ENCODE results near the gene KIRREL3. TPM values are rescaled to one million over a fixed set of nuclear protein-coding genes. Genes with fewer than 3 reads are reported as not detected.

Gene KIRREL3
- total RNA-seq, 1 donor from 2014 or later: not detected

DNA sequence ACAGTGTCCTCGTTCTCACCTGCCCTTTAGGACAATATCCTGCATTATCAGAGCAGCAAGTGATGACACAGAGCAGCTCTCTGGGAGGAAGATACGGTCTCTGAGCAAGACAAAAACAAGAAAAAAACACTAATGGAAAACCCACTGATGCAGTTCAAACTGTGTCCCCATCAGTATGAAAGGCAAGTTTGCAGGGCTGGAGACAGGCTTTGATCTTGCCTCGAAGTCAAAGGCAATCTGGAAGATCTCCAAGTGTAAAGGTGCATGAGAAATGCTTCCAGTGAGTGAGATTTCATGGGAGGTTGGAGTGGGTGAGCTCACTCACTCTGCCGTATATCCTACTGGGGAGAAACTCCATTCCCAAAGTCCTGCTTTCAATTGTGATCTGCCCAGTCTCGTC is 157.5 kb downstream of the KIRREL3 start:
- Mint-ChIP-seq H3K27ac (no peak overlapping the region), H3K4me3 (no peak overlapping the region), H3K4me1 (no peaks in the 10 kb centered on the region), H3K36me3 (ENCODE audit: low read depth) (no peaks in the 10 kb centered on the region), H3K27me3 (peaks cover 1% of the 10 kb centered on the region), H3K9me3 (no peaks in the 10 kb centered on the region)
- intact Hi-C loops (cut with micrococcal nuclease): no loop called here
- DNase-seq: no peak

DNA sequence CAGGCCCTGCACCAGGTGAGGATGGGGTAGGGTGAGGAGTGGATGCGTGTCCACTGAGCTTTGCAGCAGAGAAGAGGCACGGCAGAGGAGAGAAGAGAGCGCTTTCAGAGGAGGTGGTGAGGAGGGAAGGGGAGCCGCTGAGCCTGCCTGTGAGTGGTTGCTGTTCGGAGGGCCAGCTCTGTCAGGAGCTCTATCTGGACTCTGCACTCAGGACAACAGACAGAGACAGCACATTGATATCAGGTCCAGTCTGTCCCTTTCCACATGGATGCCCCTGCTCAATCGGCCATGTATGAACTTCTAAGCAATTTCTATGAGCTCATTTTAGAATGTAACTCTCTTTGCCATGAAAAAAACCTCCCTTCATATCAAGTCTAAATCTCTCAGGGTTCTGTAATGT is 158.6 kb downstream of the KIRREL3 start:
- Mint-ChIP-seq H3K36me3 (ENCODE audit: low read depth) (no peaks in the 10 kb centered on the region), H3K4me1 (no peaks in the 10 kb centered on the region), H3K4me3 (no peak overlapping the region), H3K9me3 (no peaks in the 10 kb centered on the region), H3K27me3 (peaks cover 1% of the 10 kb centered on the region), H3K27ac (no peak overlapping the region)
- intact Hi-C loops (cut with micrococcal nuclease): no loop called here
- DNase-seq: no peak

DNA sequence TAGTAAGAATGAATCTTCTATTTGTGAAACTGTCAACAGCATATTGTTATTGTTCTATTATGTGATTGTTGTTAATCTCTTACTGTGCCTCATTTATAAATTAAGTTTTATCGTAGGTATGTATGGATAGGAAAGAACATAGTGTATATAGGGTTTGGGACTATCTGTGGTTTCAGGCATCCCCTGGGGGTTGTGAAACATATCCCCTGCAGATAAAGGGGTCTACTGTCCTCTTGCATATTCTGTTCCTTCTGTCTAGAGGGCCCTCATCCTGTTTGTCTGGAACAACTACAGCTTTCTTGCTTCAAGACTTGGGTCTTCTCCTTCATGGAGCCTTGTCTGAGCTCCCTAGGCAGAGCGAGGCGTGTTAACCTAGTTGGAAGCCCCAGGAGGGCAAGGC is 159.6 kb downstream of the KIRREL3 start:
- DNase-seq: no peak
- Mint-ChIP-seq H3K36me3 (ENCODE audit: low read depth) (no peaks in the 10 kb centered on the region), H3K27ac (no peak overlapping the region), H3K4me1 (no peaks in the 10 kb centered on the region), H3K4me3 (no peak overlapping the region), H3K9me3 (no peaks in the 10 kb centered on the region), H3K27me3 (no peaks in the 10 kb centered on the region)
- intact Hi-C loops (cut with micrococcal nuclease): no loop called here

DNA sequence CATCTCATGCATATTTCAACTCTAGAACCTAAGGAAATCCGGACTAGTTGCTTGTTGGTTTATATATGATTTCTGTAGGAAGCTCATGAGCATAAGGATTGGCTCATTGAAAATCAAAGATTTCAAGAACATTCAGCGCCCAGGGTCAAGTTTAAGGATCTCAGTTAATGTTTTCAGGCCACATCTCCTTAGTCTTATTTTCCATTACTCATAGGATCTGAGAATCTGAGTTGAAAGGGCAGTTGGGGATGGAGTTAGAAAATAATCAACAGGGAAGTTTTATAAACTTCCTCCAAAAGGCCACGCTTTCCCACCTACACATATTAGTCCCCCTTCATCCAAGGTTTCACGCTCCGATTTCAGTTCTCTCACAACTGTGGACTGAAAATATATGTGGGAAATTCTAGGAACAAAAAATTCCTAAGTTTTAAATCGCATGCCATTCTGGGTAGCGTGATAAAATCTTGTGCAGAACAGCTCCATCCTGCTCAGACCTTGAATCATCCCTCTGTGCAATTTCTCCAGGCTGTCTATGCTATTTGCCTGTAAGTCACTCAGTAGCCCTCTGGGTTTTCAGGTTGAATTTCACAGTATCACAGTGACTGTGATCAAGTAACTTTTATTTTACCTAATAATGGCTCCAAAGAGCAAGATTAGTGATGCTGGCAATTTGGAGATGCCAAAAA is 160.2 kb downstream of the KIRREL3 start:
- H3K27ac Mint-ChIP-seq: no peak overlapping the region
- no peaks in the 10 kb centered on the region for H3K9me3 Mint-ChIP-seq
- no peaks in the 10 kb centered on the region for H3K36me3 Mint-ChIP-seq (ENCODE audit: low read depth)
- H3K4me3 Mint-ChIP-seq: no peak overlapping the region
- no peaks in the 10 kb centered on the region for H3K27me3 Mint-ChIP-seq
- H3K4me1 Mint-ChIP-seq: no peaks in the 10 kb centered on the region
- no peak for DNase-seq
- intact Hi-C loops (cut with micrococcal nuclease): no loop called here

DNA sequence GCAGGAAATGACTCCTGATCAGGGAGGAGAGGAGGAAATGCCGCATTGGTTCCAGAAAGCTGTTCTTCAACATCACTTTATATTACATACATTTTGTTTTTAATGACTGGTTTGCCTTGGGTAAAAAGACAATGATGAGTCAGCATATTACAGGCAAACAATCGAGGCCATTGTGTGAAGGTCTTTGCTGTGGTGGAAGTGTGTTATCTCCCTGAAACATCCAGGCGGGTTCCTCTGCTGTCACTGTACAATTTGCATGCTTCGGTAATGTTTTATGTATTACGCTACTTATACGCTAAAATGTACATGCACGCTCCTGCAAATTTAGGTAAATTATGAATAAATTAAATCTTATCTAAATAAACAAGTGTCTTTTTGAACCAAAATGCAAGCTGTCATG is 161.1 kb downstream of the KIRREL3 start:
- no peaks in the 10 kb centered on the region for H3K36me3 Mint-ChIP-seq (ENCODE audit: low read depth)
- H3K4me3 Mint-ChIP-seq: no peak overlapping the region
- DNase-seq: no peak
- intact Hi-C loops (cut with micrococcal nuclease): no loop called here
- no peaks in the 10 kb centered on the region for H3K4me1 Mint-ChIP-seq
- no peak overlapping the region for H3K27ac Mint-ChIP-seq
- H3K9me3 Mint-ChIP-seq: no peaks in the 10 kb centered on the region
- no peaks in the 10 kb centered on the region for H3K27me3 Mint-ChIP-seq

DNA sequence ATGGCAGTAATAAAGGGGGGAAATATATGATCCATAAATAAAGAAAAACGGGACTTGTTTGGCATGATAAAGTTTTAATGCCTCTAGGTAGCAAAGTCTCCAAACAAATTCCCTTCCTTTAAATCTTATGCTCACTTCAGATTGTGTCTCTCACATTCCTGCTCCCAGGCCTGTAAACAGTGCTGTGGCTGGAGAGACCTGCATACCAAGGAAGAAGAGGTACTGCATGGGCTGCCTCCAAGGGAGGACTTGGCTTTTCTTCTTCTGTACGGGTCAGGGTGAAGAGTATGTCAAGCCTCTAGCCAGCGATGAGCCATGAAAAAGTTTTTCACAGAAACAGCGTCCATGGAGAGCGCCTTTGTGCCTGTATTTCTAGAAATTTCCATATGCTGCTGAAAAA is 161.8 kb downstream of the KIRREL3 start:
- no peaks in the 10 kb centered on the region for H3K36me3 Mint-ChIP-seq (ENCODE audit: low read depth)
- H3K4me1 Mint-ChIP-seq: no peaks in the 10 kb centered on the region
- H3K27me3 Mint-ChIP-seq: no peaks in the 10 kb centered on the region
- no peak overlapping the region for H3K4me3 Mint-ChIP-seq
- no peak for DNase-seq
- no peaks in the 10 kb centered on the region for H3K9me3 Mint-ChIP-seq
- no peak overlapping the region for H3K27ac Mint-ChIP-seq
- intact Hi-C loops (cut with micrococcal nuclease): no loop called here

DNA sequence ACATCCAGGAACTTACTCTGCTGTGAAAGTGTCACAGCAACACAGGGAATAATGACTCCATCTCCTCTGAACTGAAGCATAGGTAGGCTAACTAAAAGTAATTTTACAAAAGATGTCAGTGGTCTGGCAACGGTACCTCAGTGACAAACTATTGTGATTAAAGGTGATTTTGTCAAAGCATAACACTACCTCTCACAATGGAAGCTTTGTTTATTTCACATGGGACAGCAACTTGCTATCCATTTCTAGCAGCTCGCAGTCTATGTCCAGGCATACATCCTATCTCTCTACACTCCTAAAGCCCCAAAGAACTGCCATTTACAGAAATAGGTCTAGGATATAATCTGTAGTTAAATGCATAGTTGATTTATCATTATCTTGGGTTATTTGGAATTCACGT is 163.0 kb downstream of the KIRREL3 start:
- Mint-ChIP-seq H3K4me1 (no peaks in the 10 kb centered on the region), H3K27me3 (no peaks in the 10 kb centered on the region), H3K9me3 (no peaks in the 10 kb centered on the region), H3K27ac (no peak overlapping the region), H3K4me3 (no peak overlapping the region), H3K36me3 (ENCODE audit: low read depth) (no peaks in the 10 kb centered on the region)
- no peak for DNase-seq
- intact Hi-C loops (cut with micrococcal nuclease): no loop called here

DNA sequence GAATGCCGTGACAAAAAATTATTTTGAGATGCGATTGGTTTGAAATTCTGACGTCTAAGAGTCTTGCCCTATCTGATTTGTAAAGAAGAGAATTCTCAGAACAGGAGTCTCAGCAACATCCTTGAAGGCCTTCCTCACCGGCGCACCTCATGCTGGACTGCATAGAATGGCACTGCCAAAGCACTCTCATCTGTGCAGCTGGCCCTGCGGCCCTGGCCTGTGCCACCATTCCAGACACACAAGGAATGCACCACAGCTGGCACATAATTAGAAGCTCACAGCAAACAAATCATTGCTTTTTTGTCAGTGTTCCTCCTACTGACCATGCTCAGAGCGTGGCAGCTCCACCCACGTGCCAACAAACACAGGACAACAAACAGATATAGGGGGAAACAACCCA is 166.0 kb downstream of the KIRREL3 start:
- intact Hi-C loops (cut with micrococcal nuclease): no loop called here
- Mint-ChIP-seq H3K36me3 (ENCODE audit: low read depth) (no peaks in the 10 kb centered on the region), H3K4me3 (no peak overlapping the region), H3K4me1 (no peaks in the 10 kb centered on the region), H3K27ac (no peak overlapping the region), H3K27me3 (no peaks in the 10 kb centered on the region), H3K9me3 (no peaks in the 10 kb centered on the region)
- DNase-seq: no peak

DNA sequence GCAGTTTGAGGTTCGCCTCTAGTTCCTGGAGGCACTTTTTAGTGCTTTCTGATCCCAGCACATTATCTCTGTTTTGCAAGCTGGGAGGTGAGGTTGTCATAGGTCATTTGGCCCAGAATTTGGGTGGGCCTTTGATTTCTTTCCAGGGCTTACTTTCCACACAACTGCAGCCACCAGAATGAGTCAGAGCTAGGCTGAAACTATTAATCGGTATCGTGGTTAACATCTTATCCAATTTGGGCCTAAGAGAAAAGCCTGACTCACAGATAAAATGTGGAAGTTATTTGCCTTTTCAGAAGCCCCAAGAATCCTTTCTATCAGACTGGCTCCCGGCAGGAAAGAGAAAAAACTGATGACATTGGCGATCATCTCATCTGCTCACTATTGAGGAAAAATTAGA is 166.4 kb downstream of the KIRREL3 start:
- no peaks in the 10 kb centered on the region for H3K36me3 Mint-ChIP-seq (ENCODE audit: low read depth)
- H3K9me3 Mint-ChIP-seq: no peaks in the 10 kb centered on the region
- no peak for DNase-seq
- no peaks in the 10 kb centered on the region for H3K4me1 Mint-ChIP-seq
- no peak overlapping the region for H3K4me3 Mint-ChIP-seq
- intact Hi-C loops (cut with micrococcal nuclease): no loop called here
- H3K27ac Mint-ChIP-seq: no peak overlapping the region
- H3K27me3 Mint-ChIP-seq: no peaks in the 10 kb centered on the region

DNA sequence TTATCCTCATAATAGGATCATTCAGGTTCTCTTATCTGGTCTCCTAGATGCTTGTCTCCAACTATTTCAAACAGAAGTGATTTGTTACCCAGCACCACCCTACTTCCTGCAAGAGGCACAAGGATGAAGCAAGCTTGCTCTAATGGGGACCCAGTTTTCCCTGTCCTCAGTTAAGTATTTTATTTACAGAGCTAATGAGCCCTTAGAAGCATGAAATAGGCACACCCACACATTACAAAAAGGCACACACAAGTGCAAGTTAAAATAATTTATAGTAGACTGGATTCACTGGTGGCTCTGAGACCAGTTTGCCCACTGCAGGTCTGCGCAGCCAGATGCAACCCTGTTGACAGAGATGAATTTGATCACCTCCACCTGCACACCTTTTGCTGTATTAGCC is 167.5 kb downstream of the KIRREL3 start:
- no peaks in the 10 kb centered on the region for H3K9me3 Mint-ChIP-seq

DNA sequence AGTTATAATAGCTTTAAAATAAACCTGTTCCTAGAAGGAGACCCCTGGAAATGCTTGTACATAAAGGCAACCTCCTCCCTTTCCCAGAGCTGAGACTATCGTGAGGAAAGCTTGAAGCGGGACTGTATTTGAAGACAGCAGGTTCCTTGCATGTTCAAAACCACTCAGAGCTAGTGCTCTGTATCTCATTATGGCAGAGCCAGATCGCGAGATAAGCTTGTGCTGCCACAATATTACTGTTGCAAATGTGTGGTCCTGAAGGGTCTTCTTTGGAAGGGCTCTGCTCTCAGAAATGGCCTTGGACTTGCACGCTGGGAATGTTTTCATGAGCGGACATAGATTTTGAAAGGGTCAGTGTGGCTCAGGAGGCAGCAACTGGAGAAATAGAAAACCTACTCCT is 168.2 kb downstream of the KIRREL3 start:
- no peak for DNase-seq
- Mint-ChIP-seq H3K27me3 (no peaks in the 10 kb centered on the region), H3K9me3 (no peaks in the 10 kb centered on the region), H3K36me3 (ENCODE audit: low read depth) (no peaks in the 10 kb centered on the region), H3K4me3 (no peak overlapping the region), H3K4me1 (no peaks in the 10 kb centered on the region), H3K27ac (no peak overlapping the region)
- intact Hi-C loops (cut with micrococcal nuclease): no loop called here

More for the DNA sequence above, 167.5 kb downstream of the KIRREL3 start:
- H3K27ac Mint-ChIP-seq: no peak overlapping the region
- no peaks in the 10 kb centered on the region for H3K4me1 Mint-ChIP-seq
- no peak overlapping the region for H3K4me3 Mint-ChIP-seq
- no peak for DNase-seq
- intact Hi-C loops (cut with micrococcal nuclease): no loop called here
- H3K36me3 Mint-ChIP-seq (ENCODE audit: low read depth): no peaks in the 10 kb centered on the region
- no peaks in the 10 kb centered on the region for H3K27me3 Mint-ChIP-seq

DNA sequence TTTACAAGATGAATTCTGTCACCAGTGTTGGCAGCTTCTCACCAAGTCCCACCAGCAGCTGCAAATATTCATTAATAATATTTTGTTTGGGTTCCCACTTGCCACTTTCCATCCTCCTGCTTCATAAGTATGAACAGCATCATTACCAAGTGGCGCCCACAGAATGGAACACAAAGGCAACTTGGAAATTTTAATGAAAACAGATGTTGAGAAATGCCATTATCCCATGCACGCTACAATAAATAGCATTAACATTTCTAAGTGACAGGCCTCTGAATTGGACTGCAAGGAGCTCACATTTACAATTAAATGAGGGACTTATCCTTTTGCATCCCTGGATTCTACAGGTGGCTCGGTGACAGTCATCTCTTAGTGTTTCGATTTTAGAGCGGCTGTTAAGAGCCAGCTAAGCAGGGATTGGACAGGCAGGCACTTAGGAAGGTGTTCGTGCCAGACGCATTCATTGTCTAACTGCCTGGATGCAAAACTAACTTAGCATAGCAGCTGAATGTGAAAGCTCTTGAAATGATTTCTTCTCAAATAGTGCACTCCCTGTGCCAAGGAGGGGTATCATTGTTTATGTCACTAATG is 170.3 kb downstream of the KIRREL3 start:
- Mint-ChIP-seq H3K36me3 (ENCODE audit: low read depth) (no peaks in the 10 kb centered on the region), H3K27ac (no peak overlapping the region), H3K9me3 (no peaks in the 10 kb centered on the region), H3K27me3 (no peaks in the 10 kb centered on the region), H3K4me1 (no peaks in the 10 kb centered on the region), H3K4me3 (no peak overlapping the region)
- no peak for DNase-seq
- intact Hi-C loops (cut with micrococcal nuclease): no loop called here

DNA sequence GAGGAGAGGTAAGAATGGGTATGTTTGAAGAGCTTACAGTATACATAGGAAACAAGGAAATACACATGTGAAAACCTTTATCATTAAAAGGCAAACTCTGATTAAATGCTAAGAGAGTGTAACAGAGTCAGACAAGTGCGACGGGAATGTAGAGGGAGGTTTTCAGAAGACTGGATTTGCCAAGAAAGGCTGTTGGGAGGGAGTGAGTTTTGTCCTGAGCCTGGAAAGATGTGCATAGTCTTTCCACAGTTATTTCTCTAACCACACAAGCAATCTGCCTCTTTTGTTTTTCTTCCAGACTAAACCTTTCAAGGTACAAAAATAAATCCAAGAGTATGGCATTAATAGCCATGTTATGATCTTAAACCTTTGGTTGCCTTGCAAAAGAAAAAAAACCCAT is 170.9 kb downstream of the KIRREL3 start:
- no peaks in the 10 kb centered on the region for H3K36me3 Mint-ChIP-seq (ENCODE audit: low read depth)
- H3K9me3 Mint-ChIP-seq: no peaks in the 10 kb centered on the region
- no peaks in the 10 kb centered on the region for H3K27me3 Mint-ChIP-seq
- H3K4me3 Mint-ChIP-seq: no peak overlapping the region
- intact Hi-C loops (cut with micrococcal nuclease): no loop called here
- no peak for DNase-seq
- no peaks in the 10 kb centered on the region for H3K4me1 Mint-ChIP-seq
- no peak overlapping the region for H3K27ac Mint-ChIP-seq

DNA sequence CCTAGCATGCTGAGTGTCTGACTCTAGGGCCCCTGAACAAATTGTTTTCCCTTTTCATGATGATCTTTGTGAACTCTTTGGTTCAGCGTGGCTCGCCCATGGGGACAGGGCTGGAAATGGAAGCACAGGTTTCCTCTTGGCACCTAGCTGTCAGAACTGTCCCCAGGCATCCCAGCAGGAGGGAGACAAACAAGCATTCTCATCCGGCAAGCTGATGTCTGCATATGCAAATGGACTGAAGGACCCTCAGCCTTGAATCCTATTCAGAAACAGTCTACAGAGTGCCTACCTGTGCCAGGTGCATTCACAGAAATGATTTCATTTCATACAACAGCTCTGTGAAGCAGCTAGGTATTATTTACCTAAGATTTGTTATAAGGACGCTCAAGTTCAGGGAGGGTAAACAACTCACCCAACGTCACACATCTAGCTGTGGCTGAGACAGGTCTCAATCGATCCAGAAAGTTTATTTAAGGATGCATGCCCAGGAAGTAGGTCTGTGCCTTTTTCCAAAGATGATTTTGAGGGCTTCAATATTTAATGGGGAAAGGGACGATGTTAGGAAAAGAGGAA is 176.4 kb downstream of the KIRREL3 start:
- no peaks in the 10 kb centered on the region for H3K4me1 Mint-ChIP-seq
- intact Hi-C loops (cut with micrococcal nuclease): no loop called here
- no peak overlapping the region for H3K4me3 Mint-ChIP-seq
- H3K9me3 Mint-ChIP-seq: no peaks in the 10 kb centered on the region
- H3K27me3 Mint-ChIP-seq: peaks cover 3% of the 10 kb centered on the region
- H3K27ac Mint-ChIP-seq: no peak overlapping the region
- H3K36me3 Mint-ChIP-seq (ENCODE audit: low read depth): no peaks in the 10 kb centered on the region
- no peak for DNase-seq

DNA sequence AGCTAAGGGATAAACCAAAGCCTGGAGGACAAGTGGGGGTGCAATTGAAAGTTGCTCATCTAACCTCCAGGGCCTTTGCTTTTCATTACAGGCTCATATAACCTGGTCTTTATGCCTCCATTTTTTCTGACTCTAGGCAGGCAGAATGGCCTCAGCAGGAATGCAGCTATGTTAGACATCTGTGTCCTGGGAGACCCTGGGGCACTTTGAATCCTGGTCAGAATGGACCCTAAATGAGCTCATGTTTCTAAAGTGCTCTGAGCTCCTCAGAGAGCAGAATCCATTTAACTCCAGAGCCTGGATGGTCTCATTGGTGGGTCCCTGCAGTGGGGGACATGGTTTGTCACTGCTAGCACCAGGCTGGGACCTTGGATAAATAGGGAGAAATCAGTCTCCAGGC is 177.3 kb downstream of the KIRREL3 start:
- no peak overlapping the region for H3K4me3 Mint-ChIP-seq
- no peak overlapping the region for H3K27ac Mint-ChIP-seq
- peaks cover 3% of the 10 kb centered on the region for H3K27me3 Mint-ChIP-seq
- H3K4me1 Mint-ChIP-seq: no peaks in the 10 kb centered on the region
- no peaks in the 10 kb centered on the region for H3K9me3 Mint-ChIP-seq
- intact Hi-C loops (cut with micrococcal nuclease): no loop called here
- no peak for DNase-seq
- no peaks in the 10 kb centered on the region for H3K36me3 Mint-ChIP-seq (ENCODE audit: low read depth)

All from activated CD4-positive, alpha-beta T cell treated with anti-CD3 and anti-CD28 coated beads, Interleukin-2, amount 10 ng/mL, durations not matched to agents 24 days and 14 days (primary cell).